ENCODE measurements around the gene DAD1.
"Not testable (repeated sequence)": the region's sequence is repeated elsewhere in the genome, so short reads cannot be mapped to it uniquely, and the experiment has no call there.

DAD1 gene

DNA sequence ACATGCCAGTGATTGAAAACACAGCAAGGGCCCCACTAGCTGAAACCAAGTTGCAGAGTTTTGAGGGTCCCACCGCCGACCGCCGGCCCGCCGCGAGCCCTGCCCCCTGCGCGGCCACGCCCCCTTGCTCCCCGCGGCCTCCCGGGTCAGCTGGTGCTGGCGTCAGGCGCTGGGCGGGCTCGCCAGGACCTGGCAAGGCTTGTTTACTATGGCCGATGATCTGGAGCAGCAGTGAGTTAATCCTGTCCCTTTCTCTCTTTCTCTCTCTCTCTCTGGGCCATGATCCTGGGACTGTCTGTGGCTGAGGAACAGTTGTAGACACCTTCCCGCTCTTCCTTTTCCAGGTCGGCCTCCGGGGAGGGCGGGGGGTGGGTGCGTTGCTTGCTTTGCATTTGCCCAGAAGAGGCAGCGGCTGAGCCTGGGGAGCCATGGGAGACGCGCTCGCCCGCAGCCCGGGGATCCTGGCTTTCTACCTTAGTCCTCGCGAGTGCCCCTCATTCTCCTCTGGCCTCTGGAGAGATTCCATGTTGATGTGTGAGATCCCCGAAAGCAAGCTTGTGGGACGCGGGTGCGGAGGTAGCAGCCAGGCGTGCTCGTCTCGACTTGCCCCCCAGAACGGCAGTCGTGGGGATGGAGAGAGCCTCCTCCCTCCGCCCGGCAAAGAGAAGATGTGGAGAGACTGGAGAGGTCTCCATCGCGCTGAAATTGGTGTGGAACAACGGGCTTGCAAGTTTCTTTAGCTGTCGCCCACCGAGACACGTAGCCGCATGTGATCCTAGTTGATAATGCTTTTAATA, 9.3 kb upstream of the DAD1 start, which contains the start of gene ABHD4:
ABHD4 (plus strand) TSS at position 202 of the 797 bp plus-strand sequence; CDS start at position 209, 7 bp downstream.
- peak; percentile 45 for DNase-seq

DNA sequence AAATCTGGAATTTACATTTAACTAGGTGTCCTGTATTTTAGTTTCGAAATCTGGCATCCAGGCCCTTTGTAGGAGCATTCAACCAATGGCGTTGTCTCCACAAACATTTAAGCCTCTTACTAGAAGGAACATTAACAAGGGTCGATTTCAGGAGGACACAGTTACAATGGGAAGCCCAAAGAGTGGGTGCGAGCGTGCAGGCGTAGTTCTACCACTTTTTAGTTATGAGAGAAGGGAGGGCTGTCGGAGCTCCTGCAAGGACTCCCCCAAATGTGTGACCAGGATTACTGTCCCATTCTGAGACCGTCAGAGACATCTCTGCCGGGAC, 8.7 kb upstream of the DAD1 start:
- DNase-seq = no peak

DNA sequence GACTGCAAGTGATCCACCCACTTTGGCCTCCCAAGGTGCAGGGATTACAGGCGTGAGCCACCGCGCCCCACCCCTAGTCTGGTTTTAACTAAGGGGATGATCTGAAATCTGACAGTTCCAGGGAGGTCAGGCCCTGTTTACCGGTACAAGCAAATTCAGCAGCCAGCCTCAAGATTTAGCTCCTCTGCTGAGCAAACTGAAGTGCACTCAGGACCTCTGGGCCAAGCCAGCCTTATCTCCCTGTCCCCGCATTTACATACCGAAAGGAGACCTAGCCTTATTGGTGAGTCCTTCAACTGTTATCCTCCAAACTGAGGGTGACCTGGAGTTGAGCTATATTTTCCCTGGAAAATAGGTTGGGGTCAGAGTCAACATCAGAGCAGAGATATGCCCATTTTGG, 8.2 kb upstream of the DAD1 start:
- no peak for DNase-seq

DNA sequence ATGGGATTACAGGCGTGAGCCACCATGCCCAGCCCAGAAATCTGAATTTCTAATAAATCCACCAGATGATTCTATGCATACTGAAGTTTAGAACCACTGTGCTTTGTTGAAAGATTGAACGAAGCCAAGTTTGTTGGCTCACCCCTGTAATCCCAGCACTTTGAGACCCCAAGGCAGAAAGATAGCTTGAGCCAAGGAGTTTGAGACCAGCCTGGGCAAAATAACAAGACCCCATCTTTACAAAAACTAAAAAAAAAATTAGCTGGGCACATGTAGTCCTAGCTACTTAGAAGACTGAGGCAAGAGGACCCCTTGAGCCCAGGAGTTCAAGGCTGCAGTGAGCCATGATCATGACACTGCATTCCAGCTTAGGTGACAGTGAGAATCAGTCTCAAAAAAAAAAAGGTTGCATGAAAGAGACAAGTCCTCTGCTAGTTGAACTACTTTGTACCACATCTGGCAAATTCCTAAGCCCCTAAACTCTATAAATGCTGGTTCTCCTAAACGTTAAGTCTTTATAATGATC, 7.4 kb upstream of the DAD1 start:
- no peak for DNase-seq

DNA sequence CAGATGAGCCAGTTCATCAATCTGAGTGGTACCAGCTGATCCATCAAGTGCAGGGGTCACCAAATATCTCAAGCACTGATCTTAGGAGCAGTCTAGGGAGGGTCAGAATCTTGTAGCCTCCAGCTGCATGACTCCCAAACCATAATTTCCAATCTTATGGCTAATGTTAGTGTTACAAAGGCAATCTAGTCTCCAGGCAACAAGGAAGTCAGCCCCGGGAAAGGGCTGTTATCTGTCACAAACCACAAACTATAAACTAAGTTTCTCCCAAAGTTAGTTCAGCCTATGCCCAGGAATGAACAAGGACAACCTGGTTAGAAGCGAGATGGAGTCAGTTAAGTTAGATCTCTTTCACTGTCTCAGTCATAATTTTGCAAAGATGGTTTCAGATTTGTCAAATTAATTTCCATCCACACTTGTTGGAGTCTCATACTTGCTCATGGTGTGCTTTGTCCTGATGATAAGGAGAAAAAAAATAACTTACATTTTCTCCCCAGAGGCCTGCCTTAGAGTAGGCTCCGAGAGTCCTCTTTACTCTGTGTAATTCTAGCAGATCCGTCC, 5.2 kb upstream of the DAD1 start:
- DNase-seq = no peak

DNA sequence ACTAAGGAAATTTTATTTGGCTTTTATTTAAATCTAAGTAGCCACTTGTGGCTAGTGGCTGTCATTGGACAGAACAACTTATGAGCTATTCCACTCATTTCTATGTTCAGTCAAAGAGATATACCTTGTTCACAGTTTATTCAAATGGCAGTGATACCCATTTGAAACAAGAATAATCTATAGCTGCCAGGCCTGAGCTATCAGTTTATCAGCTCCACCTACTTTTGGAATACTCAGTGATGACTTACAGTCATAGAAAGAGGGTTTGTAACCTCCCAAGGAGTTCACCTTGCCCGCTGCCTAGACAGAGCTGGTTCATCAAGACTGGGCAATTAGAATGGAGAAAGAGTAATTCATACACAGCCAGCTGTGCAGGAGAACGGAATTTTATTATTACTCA, 4.6 kb upstream of the DAD1 start:
- no peak for DNase-seq

DNA sequence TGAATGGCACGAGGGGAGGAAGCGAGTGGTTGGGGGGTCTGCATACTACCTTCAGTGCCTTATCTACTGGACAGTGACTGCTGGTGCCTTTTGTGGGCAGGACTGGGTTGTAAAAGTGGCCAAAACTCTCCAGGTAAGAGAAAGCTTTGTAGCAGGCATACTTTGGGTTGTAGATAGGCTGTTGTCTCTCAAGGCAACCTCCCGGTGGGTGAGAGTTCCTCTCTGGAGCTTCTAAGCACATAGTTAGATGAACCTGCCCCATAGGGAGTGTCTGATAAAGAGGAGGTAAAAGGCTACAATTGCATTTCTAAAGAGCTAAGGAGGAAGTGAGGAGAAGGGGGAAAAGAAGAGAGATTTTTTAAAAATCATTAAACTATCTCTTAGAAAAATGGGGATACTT, 4.2 kb upstream of the DAD1 start:
- DNase-seq = no peak

DNA sequence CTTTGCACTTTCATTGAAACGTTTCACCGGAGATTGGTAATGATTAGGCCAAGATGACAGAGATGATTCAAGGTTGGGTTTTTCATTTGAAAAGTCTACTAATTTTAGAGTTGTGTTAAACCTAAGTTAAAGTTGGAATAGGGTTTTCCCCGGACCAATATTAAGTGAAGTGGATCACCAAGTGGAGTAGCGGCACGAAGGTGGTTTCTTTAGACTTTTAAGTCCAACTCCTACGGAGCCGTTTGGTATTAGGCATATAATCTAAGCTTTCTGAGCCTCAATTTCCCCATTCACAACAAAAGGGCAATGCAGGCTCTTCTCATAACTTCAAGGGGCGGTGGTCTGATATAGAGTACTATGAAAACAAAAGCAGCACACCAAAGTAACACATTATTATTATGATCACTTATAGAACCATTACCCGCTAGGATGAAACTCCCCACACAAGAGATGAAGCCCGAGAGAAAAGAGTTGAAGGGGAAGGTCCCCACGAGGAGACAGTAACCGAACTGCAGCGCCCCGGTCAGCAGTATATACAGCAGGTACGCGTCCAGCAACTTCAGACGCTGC, 413 bp downstream of the DAD1 start:
- DNase-seq = no peak

DNA sequence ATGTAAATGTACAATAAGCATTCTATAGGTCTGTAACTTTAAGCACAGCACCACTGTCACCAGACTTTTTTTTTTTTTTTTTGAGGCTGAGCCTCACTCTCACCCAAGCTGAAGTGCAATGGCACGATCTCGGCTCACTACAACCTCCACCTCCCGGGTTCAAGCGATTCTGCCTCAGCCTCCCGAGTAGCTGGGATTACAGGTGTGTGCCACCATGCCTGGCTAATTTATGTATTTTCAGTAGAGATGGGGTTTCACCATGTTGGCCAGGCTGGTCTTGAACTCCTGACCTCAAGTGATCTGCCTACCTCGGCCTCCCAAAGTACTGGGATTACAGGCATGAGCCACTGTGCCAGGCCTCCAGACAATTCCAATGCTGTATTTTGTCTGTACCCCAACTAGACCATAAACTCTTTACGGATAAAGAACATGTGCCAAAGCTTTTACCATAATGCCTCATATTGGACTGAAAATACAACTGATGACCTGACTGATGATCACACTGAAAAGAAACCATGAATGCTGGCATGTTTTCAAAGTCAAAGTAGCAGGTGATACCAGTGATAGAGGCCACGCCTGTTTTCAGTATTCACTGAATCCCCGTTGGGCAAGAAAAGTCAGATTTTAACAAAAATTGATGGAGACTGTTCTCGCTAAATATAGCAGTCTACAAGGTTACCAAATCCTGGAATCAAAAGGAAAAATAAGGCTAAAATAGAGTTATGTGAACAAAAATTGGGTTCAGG, 1.2 kb downstream of the DAD1 start:
- not testable (repeated sequence) for DNase-seq

DNA sequence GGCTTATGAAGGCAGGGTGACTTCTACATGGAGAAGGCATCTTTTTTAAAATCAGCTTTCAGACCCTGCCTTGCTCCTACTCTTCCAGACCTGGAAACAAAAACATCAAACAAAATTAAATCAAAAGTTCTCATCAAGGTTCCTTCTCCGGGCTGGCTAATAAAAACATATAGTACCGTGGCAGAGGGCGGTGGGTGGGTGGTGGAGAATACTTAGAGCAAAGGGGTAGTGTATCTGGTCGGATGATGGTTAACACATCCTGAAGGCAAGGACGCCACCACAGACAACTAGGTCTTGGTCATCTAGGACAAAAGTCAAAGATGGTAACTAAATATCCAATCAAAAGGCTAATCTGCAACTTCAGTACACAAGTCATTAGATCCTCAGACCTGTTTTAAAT, 1.8 kb downstream of the DAD1 start:
- DNase-seq = no peak

DNA sequence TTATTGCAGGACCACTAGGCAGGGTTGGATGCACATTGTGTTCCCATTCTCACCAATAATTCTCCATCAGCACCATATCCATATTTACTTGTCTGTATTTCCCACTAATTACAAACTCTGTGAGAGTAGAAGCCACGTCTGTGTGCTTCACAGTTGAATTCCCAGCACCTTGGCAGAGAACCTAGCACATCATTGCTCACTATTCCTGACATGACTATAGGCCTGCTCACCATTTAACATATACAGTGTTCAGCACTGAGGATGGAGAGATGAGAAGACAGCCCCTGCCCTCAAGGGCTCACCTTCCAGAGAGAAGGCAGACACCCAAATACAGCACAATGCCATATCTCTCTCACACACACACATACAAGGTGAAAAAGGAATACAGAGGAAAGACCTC, 5.0 kb downstream of the DAD1 start:
- DNase-seq = no peak

DNA sequence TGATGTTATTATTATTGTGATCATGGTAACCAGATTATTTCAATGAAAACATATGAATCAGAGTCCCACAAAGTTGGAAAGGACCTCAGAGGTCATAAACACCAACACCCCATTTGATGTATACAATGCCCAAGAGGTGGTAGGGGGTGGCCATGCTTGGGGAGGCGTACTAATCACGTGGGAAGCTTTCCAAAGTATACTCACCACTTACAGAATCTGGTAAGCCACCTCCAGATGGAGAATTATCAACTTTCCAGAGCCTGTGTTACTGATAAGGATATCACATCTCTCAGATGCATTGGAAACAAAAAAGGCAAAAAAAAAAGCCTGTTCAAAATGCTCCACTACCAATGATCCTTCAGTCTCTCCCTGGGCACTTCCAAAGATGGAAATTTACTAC, 8.4 kb downstream of the DAD1 start:
- DNase-seq = no peak

DNA sequence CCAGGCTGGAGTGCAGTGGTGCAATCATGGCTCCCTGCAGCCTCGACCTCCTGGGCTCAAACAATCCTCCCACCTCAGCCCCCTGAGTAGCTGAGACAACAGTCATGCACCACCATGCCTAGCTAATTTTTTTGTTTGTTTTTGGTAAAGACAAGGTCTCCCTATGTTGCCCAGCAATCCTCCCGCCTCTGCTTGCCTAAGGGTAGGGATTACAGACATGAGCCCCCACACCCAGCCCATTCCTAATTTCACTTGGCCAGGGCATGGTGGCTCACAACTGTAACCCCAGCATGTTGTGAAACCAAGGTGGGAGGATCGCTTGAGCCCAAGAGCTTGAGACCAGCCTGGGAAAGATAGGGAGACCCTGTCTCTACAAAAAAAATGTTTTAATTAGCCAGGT, 9.1 kb downstream of the DAD1 start:
- no peak for DNase-seq

DNA sequence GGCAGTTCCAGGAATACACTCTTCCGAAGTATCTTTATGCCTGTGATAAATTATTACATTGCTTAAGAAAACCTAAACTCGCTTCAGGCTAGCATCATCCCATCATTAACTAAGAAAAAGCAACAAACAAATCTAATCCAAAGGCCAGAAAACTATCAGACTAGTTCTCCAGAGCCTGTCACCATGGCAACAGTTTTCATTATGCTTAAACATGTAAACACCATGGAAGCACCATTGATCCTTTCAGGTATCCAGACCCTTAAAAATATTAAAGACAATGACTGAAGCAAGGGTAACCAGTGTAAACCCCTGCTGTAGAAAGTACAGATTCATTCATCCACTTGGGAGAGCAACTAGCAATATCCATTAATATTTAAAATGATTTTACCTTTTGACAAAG, 9.8 kb downstream of the DAD1 start:
- DNase-seq = no peak

DNA sequence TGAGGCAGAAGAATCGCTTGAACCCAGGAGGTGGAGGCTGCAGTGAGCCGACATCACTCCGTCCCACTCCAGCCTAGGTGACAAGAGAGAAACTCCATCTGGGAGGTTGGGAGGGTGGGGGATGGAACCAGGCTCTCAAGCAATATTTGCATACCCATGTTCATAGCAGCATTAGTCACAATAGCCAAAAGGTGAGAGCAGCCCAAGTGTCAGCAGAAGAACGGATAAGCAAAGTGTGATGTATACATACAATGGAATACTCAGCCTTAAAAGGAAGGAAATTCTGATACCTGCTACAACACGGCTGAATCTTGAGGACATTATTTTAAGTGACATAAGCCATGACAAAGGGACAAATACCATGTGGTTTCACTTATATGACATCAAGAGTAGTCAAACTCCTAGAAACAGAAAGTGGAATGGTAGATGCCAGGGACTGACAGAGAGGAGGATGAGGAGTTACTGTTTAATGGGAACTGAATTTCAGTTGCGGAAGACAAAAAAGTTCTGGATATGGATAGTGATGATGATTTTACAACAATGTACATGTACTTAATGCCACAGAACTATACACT, 11.6 kb downstream of the DAD1 start:
- DNase-seq = no peak

DNA sequence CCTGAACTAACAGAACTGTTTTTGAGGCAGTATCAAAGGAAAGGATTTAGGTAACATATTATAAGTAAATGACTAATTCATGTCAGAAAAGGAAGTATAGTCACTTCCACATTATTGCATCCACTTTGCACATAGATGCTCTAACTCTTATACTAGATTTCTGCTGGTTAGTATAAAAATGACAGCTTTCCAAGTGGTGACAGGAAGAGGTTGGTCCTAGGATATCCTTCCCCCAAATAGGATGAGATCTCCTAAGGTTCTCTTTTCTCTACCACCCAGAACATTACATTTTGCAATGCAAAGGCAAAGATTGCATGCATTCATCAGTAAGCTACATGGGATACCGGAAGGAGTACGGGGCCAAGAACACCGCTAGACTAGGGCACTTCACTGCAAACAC, 15.2 kb downstream of the DAD1 start:
- DNase-seq = no peak

DNA sequence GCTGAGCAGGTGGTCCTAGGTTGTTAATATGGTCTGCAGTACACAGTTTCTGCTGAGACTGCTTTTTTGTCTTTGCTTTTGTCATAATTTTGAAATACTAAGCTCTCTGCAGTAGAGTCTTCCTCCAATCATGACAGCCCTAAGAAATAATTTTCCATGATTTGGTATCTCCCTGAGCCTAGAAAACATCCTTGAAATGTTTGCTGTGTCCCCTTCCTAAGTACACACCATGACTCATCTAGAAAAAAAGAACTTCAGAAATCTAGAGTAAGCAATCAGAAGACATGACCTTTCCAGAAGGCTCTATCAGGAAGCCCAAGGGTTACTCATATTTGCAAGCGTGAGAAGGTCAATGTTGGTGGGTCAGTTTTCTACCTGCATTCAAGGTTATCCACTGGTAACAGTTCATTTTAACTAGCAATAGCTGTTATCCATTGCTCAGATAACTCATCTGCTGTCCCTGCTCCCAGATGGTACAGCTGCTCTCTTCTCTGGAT, 16.4 kb downstream of the DAD1 start:
- DNase-seq = no peak

DNA sequence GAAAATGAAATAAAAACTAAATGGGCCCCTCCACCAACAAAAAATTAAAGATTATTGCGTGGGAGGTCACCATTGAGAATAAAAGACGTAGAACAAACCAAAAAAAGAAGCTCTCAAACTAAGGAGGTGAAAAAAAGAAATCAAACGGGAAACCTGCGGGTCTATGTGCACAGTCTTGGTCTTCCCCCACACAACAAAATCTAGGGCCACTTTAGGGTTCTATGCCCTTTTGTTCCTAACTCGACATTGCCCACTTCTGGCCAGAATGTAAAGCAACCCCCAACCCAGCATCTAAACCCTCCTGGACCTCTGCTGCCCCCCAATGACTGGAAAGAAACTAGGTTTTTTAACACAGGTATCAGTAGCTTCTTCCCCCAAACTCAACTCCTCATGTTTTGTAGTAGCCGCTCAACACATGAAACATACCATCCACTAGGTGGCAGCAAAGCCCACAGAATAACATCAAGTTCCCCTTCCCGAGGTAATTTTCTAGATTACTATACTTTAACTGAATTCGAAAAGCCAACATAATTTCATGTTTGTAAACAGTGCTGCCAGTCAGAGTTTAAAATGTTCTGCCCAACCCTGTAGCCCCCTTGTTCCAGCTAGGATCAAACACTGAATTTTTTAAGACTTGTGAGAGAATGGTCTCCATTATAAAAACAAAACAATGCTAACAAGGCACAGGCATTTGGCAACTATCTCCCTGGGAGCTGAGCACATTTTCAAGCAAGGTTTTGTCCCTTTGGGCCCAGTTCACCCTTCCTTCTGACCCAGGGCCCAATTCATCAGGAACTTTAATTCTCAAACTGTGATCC, 18.7 kb downstream of the DAD1 start:
- DNase-seq = peak; percentile 77

DNA sequence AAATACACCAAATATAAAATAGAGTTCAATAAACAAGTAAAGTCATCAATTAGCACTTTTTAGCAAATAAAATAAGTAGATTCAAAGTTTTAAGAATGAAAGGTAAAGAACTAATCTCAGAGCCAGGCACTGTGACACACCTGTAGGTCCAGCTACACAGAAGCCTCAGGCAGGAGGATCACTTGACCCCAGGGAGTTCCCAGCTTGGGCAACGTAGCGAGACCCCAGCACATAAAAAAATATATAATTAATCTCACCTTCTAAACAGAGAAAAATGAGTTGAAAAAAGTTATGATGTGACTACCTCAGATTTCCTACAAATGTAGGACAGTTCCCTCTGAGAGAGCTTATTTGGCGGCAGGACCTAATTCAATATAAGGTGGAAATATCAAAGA, 19.3 kb downstream of the DAD1 start:
- no peak for DNase-seq

DNA sequence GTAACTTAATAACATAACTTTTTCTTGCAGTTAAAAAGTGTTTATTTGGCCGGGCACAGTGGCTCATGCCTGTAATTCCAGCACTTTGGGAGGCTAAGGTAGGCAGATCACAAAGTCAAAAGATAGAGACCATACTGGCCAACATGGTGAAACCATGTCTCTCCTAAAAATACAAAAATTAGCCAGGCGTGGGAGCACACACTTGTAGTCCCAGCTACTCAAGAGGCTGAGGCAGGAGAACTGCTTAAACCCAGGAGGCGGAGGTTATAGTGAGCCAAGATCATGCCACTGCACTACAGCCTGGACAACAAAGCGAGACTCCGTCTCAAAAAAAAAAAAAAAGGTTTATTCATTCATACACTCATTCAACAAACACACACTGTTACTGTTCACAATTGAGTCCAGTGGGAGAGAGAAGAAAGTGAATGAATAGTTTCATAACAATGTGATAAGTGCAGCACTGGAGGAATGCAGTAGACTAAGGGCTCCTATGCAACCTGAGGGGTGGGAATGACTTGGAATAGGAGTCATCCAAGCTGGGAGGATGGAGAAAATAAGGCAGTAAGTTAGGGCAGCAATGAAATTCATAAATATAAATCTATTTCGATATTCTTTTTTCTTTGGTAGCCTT, 19.8 kb downstream of the DAD1 start:
- DNase-seq = no peak

DNA sequence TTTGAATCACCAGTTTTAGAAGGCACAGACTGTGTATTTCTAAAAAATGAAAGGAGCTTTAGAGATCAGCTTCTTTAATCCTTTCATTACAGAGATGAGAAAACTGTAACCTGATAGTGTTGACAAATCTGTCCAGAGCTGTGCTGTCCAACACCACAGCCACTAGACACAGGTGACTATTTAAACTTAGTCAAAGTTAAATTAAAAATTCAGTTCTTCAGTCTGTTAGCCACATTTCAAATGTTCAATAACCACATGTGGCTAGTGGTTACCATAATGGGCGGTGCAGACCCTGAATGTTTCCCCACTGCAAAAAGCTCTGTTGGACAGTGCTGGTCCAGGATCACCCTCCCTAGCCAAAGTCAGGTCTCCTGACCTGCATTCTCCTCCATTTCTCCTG, 21.6 kb downstream of the DAD1 start:
- DNase-seq = no peak

DNA sequence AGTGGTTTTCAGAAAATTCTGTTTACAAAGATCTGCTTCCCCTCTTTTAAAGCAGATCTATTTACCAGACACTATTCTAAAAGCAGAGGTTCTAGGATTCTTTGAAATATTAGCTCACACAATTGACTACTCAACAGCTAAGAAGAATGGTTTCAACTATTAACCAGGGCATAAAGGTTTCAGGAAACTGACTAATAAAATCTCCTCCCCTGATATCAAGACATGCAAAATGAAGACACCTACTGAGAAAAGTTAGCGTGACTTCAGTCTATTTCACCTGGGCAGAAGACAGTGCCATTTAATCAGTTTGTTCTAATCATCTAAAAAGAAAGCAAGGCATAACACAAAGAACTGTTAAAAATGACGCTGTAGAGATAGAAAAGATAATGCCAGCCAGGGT, 22.2 kb downstream of the DAD1 start:
- no peak for DNase-seq
